ENCODE data around the gene CCDC141.
A peak's percentile ranks its signal among the peaks of the same experiment; 100 is the strongest.

Gene CCDC141

DNA sequence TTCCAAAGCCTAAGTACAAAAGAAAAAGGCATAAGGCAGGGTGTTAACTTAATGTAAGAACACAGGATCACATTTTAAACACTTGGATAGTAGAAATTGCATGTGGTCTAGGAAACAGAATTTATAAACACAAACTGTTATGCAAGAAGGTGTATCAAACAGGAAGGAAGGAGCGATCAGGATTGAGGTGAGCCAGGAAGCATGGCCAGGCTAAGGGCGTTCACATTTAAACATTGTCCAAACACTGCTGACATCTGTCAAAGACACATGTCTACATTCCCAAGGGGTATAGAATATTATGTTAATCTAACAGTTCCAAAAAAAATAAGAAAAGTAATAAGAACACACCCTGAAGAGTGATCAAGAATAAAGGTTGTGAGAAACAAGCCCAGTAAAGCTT lies 71.3 kb downstream of the CCDC141 start:
- no peak for DNase-seq (ENCODE audit: low read depth)

DNA sequence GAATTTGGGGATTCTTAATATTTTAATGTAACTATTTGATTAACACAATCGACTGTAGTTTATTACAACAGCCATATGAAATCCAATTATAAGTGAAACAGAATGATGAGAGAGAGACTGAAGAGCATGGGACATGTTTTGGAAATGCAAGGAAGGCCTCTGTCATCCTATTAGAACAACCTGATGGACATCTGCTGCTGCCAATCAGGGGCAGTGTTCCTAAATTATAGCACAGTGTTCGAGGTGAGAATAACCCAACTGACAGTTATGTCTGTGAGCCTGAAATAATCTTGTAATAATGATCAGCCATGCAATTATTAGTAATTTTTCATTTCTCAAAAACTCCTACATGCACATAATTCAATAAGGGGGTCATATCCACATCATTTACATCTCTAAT lies 73.6 kb downstream of the CCDC141 start:
- DNase-seq (ENCODE audit: low read depth), result no peak

DNA sequence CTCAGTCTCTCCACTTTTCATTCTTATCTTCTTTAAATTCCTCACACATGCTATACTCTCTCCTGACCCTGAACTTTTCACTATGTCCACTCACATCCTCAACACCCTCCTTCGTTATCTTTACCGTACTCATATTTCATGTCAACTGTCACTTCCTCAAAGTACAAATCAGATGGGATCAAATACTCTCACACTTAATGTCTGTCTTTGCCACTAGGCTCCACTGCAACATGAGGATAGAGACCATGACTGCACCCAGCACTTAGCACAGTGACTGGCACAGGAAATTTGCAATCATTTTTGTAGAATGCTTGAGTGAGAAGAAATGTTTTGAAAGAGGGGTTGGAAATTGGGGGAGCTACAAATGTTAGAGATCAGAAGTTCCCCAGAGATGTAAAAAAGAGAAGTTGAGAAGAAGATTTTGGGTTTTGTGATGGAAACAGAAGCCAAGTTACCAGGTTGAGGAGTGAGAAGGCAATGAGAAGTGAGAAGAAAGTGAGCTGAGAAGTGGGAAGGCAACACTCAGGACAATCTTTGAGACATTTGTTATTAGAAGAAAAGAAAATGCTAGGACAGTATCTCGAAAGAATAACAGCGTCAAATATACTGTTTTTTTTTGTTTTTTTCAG lies 87.0 kb downstream of the CCDC141 start:
- no peak for DNase-seq (ENCODE audit: low read depth)

DNA sequence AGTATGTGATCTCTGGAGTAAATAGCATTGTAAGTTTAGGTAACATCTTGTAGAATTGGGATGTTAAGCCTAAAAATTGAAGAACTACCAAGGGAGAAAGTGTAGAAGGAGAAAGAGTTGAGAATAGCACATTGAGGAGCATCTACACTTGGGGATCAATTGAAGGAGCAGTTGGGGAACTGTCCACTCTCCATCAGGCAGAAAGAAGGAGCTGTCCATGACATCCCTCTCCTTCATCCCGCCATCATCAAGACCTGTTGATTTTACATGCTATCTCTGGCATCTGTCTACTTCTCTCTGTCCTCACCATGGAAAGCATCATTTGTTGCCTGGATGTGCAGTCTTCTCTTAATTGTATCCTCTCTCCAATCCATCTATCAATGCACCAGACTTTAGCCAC lies 87.8 kb downstream of the CCDC141 start:
- no peak for DNase-seq (ENCODE audit: low read depth)

DNA sequence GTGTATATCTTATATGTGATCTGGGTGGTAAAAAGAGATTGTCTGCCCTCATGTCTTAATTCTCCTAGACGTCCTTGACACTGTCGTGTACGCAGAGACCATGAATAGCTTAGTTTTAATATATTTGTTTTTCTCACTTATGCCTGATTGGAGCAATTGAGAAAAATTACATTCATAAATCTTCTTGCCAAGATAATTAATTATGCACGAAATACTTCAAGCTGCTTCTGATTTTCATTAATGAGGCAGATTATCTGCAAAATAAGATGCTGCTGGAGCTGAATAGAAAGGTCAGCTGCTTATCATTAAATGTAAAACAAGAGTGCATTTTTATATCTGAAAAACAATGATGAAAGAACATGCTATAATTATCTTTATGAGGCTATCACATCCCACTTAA lies 95.9 kb downstream of the CCDC141 start:
- no peak for DNase-seq (ENCODE audit: low read depth)

DNA sequence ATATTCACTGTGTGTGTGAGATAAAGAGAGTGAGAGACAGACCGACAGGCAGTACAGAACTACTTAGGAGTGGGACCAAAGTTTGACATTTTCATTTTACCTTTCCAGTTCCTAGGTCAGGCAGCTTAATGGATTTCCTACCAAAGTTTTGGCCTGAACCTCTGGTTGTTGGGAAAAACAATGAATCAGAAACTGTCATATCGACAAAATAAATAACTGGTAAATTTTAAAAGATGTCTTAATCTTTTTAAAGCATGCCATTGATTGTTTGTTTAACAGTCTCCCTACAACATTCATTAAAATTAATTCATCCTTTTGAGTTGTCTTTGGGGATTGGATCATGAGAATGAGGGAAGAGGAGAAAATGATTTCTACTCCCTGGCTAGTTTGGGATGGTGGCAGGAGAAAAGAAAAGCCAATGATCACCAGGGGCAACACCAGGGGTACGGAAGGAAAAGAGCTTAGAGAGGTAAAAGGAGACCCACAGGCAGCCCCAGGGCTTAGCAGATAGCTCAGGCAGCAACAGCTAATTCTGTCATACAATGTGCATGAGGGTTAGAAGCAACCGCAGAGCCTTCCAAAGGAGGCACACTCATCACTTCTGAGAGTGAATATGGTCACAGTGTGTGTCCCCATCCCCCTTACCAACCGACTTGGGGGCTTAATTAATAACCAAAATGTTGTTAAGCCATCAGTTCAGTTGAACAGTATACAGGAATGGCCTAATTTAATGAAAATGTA lies 98.5 kb downstream of the CCDC141 start:
- no peak for DNase-seq (ENCODE audit: low read depth)

- DNase-seq (ENCODE audit: low read depth), result no peak
Observed at GRCh38 chr2:178949584-178949983, 100.4 kb downstream of the CCDC141 start.

GRCh38 chr2:178949151-178949550 lies 100.8 kb downstream of the CCDC141 start:
- DNase-seq (ENCODE audit: low read depth), result no peak

DNA sequence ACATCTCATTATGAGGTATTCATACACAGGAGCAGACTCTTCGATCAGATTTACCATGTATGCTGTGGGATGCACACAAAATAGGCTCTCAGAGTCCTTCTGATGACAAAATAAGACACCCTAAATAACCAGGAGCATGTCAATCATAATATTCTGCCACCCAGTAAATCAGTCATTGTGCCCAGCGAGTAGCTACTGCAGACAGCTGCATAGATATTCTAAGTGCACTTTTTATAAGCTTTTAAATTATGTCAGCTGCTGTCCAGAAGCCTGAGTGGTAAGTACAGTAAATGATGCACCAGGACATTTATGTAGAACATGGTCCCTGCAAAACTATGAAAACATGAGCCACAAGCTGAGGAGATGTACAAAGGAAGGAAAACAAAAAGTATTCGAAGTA lies 102.9 kb downstream of the CCDC141 start:
- DNase-seq (ENCODE audit: low read depth), result no peak

GRCh38 chr2:178946494-178946893 lies 103.4 kb downstream of the CCDC141 start:
- no peak for DNase-seq (ENCODE audit: low read depth)

GRCh38 chr2:178943745-178944144 lies 106.2 kb downstream of the CCDC141 start:
- no peak for DNase-seq (ENCODE audit: low read depth)

- DNase-seq (ENCODE audit: low read depth), result no peak
Observed at GRCh38 chr2:178934571-178934970, 115.4 kb downstream of the CCDC141 start.

GRCh38 chr2:178933493-178933892 lies 116.4 kb downstream of the CCDC141 start:
- DNase-seq (ENCODE audit: low read depth), result no peak

- no peak for DNase-seq (ENCODE audit: low read depth)
Observed at GRCh38 chr2:178928077-178928476, 121.9 kb downstream of the CCDC141 start.

GRCh38 chr2:178927173-178927572 lies 122.8 kb downstream of the CCDC141 start:
- no peak for DNase-seq (ENCODE audit: low read depth)

- DNase-seq (ENCODE audit: low read depth), result no peak
Observed at GRCh38 chr2:178924817-178925216, 125.1 kb downstream of the CCDC141 start.

GRCh38 chr2:178923546-178923945 lies 126.4 kb downstream of the CCDC141 start:
- DNase-seq (ENCODE audit: low read depth), result no peak

- DNase-seq (ENCODE audit: low read depth), result no peak
Observed at GRCh38 chr2:178920916-178921513, 128.9 kb downstream of the CCDC141 start.

DNA sequence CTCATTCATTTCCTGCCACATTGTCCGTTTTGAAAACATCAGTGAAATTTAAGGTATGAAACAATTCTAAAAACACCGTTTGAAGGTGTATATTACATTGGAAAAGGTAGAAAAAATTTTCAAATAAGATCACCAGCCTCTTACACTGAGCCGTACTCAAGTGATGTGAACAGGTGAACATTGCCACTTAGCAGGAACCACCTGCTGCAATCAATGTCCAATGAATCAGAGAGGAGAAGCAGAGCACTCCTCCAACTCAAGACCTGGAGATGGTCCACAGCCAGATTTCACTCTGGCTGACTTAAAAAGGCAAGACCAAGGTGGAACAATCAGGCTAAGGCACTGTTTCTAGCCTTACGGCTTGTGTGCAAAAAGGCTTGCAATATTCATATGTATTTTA lies 132.4 kb downstream of the CCDC141 start:
- no peak for DNase-seq (ENCODE audit: low read depth)

DNA sequence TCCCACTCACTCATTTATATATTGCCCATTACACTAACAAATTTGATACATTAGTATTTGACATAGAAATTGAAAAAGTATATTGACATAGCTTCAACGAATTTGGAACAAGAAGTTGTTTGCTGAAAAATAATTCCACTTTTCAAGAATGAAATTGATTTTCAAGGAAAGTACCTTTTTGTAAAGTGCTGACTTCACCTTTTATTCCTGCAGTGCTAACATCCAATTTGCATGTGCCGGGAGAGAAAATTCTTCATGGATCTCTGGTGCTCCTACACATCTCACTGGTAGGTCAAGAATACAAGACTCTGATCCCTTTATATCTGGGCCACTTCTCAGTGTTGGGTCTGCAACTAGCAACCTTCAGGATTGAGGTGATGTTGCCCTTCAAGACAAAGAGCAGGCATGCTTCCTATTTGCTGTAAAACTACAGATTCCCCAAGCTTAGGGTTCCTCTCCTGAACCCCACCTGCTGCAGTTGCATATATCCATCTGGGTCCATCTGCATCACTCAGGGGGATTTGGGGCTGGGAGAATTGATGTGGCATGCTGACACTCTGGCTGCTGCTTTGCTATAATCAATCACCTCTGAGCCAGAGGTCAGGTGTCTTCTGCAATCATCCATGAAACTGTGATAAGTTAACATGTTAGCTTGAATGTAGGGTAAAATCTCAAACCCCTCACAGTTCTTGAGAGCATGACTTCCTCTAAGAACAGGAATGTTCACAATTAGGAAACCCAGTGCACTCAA lies 134.3 kb downstream of the CCDC141 start:
- no peak for DNase-seq (ENCODE audit: low read depth)

DNA sequence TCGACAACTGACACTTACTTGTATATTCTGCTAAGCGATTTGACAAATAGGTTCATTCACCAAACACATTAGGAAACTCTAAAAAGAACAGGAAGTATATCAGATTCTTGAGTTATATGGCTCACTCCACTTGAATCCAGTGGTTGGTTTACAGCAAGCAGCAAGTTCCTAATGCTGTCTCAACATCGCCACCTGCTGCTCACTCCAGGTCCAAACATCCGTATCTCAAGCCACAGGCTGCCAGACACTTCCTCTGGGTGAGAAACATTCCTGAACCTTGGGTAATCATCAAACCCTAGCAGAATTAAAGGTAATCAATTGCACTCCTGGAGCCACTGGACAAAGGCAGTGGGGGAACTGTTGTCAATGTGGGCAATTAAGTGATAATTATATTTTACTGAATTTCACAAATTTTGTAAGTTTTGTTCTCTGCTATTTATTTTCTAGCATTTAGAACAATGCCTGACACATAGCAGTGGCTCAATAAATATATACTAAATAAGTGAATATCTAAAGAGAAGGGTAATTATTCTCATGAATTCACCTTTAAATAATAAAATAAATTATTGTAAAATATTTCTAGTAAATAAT lies 135.6 kb downstream of the CCDC141 start:
- peak; percentile 18 for DNase-seq (ENCODE audit: low read depth)

- no peak for DNase-seq (ENCODE audit: low read depth)
Observed at GRCh38 chr2:178913049-178913441, 136.9 kb downstream of the CCDC141 start.
